A549 (cell line): ENCODE data around the gene CEP72.

Experiments
- CHD2 ChIP-seq: fragments of 150-350 bp; IDR thresholded peaks from 2 replicates; pipeline ENCODE4 v1.6.1; 2014; ENCODE audit warnings: low read length; ENCODE audit not compliant: partially characterized antibody
- HDAC2 ChIP-seq: fragments of 200-600 bp; sonication (generic); IDR thresholded peaks from 2 replicates; pipeline ENCODE4 v1.6.1; 2016
- JUN ChIP-seq, 2 experiments: fragments of >200 bp; sonication (Bioruptor Twin); formaldehyde crosslinking; IDR thresholded peaks; 2 replicates in 1 of 2; 3 replicates in 1 of 2; pipeline ENCODE4 v1.6.1; 2016 to 2017
- TF ChIP-seq, protein P1 (sequence below): fragments of >200 bp; sonication (Bioruptor Twin); formaldehyde crosslinking; IDR thresholded peaks from 3 replicates; pipeline ENCODE4 v1.5.1; 2016

- TF ChIP-seq HDAC2 (no peak), JUN (IDR thresholded peaks at IDR 0.05) (no peak), CHD2 (no peak)
- TF ChIP-seq, protein P1, sequence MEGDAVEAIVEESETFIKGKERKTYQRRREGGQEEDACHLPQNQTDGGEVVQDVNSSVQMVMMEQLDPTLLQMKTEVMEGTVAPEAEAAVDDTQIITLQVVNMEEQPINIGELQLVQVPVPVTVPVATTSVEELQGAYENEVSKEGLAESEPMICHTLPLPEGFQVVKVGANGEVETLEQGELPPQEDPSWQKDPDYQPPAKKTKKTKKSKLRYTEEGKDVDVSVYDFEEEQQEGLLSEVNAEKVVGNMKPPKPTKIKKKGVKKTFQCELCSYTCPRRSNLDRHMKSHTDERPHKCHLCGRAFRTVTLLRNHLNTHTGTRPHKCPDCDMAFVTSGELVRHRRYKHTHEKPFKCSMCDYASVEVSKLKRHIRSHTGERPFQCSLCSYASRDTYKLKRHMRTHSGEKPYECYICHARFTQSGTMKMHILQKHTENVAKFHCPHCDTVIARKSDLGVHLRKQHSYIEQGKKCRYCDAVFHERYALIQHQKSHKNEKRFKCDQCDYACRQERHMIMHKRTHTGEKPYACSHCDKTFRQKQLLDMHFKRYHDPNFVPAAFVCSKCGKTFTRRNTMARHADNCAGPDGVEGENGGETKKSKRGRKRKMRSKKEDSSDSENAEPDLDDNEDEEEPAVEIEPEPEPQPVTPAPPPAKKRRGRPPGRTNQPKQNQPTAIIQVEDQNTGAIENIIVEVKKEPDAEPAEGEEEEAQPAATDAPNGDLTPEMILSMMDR, result no peak
These were observed 23.0 kb upstream of the CEP72 start for GRCh38 chr5:589173-589572.
